Gastrocnemius medialis (tissue), 4 donors: ENCODE results near the gene OAF. TPM values are rescaled to one million over a fixed set of nuclear protein-coding genes. Genes with fewer than 3 reads are reported as not detected.
"Not testable (repeated sequence)": the region's sequence is repeated elsewhere in the genome, so short reads cannot be mapped to it uniquely, and the experiment has no call there.

Experiments
- ATAC-seq, 2 donors: fragments of 150-250 bp; one replicate each; pipeline ENCODE4 v1.9.1; 2016
- DNase-seq, 2 donors: peaks; one replicate each; pipeline ENCODE4 v3.0.0-alpha.2; 2019
- H3K27ac ChIP-seq, 4 donors: fragments of 200-600 bp; sonication (generic); 1 replicate in 1 of 4; 2 replicates in 3 of 4; pipeline ENCODE4 v1.5.1; 2016 to 2018; ENCODE audit warnings: mild to moderate bottlenecking in 2 of 4, moderate library complexity in 1 of 4
- H3K27me3 ChIP-seq, 3 donors: fragments of 200-600 bp; sonication (generic) in 2 of 3; 1 replicate in 1 of 3; 2 replicates in 2 of 3; pipeline versions ENCODE4 v1.5.1 to v1.6.0; 2016 to 2019; ENCODE audit warnings: mild to moderate bottlenecking in 1 of 3, moderate library complexity in 1 of 3
- H3K36me3 ChIP-seq, 2 donors: fragments of 200-600 bp; sonication (generic) in 1 of 2; one replicate each; pipeline ENCODE4 v1.5.1; 2017 to 2018
- H3K4me1 ChIP-seq, 2 donors: fragments of 200-600 bp; sonication (generic) in 1 of 2; one replicate each; pipeline ENCODE4 v1.5.1; 2016 to 2017; ENCODE audit warnings: mild to moderate bottlenecking in 2 of 2
- H3K4me3 ChIP-seq, 4 donors: fragments of 200-600 bp; sonication (generic) in 3 of 4; 1 replicate in 1 of 4; 2 replicates in 3 of 4; pipeline ENCODE4 v1.5.1; 2016 to 2019; ENCODE audit warnings: mild to moderate bottlenecking in 2 of 4
- H3K9me3 ChIP-seq, 3 donors: fragments of 200-600 bp; sonication (generic) in 2 of 3; 1 replicate in 1 of 3; 2 replicates in 2 of 3; pipeline ENCODE4 v1.5.1; 2016 to 2019
- CTCF ChIP-seq, 5 experiments: fragments of 450-650 bp in 3 of 5; fragments of 200-600 bp in 2 of 5; sonication (generic) in 2 of 5; IDR thresholded peaks in 4 of 5; conservative IDR thresholded peaks in 1 of 5; 1 replicate in 4 of 5; 2 replicates in 1 of 5; pipeline ENCODE4 v1.5.1; 2016 to 2019; ENCODE audit warnings: antibody characterized with exemption in 5 of 5, mild to moderate bottlenecking in 3 of 5, moderate library complexity in 3 of 5
- POLR2A ChIP-seq, 2 donors: fragments of 450-650 bp; IDR thresholded peaks; one replicate each; pipeline ENCODE4 v1.6.1; 2017; ENCODE audit warnings: antibody characterized with exemption in 2 of 2, mild to moderate bottlenecking in 2 of 2, moderate library complexity in 2 of 2
- in situ Hi-C, 4 donors: fragments of 200-750 bp; cut with MboI; loops; one replicate each; pipeline versions ENCODE4 v1.15.0 to v1.8.0; 2017; ENCODE audit warnings: low sequenced_read_pairs in 4 of 4
- intact Hi-C: fragments of 100-400 bp; cut with DNase I; formaldehyde crosslinking; loops from one replicate; pipeline ENCODE4 v1.15.1; 2023; ENCODE audit warnings: low total_unique reads
- total RNA-seq, 4 donors: library from RNA; depleted of rRNA; stranded (reverse); fragments of >200 nt; gene quantifications; one replicate each; pipeline versions ENCODE4 v1.1.0 to v1.2.3, GENCODE V29; 2016

The OAF gene
- total RNA-seq, 4 donors from 2014 or later, result 8.7 to 17.5 (median 10.1) TPM

GRCh38 chr11:120244476-120245365 is 33.9 kb downstream of the OAF start:
- no peak for DNase-seq
- Histone ChIP-seq H3K9me3 (no peaks in the 10 kb centered on the region), H3K27ac (no peak overlapping the region), H3K4me1 (peaks cover 0 to 3% of the 10 kb centered on the region in 2 donors), H3K4me3 (no peak overlapping the region), H3K36me3 (no peaks in the 10 kb centered on the region), H3K27me3 (peaks cover 17 to 46% (median 21%) of the 10 kb centered on the region in 3 donors)
- in situ Hi-C loops, result no loop called here
- intact Hi-C loops, result no loop called here
- no peak for ATAC-seq
- TF ChIP-seq POLR2A (IDR thresholded peaks at IDR 0.05) (no peak), CTCF (IDR thresholded peaks at IDR 0.05 in 4 of 5, conservative IDR thresholded peaks at IDR 0.05 in 1 of 5) (no peak)

- H3K9me3 ChIP-seq, result no peaks in the 10 kb centered on the region
- H3K36me3 ChIP-seq, result no peaks in the 10 kb centered on the region
- intact Hi-C loops (no loop called here), in situ Hi-C loops (no loop called here)
- no peak for ATAC-seq
- peaks cover 11 to 39% (median 15%) of the 10 kb centered on the region in 3 donors for H3K27me3 ChIP-seq
- no peaks in the 10 kb centered on the region for H3K4me1 ChIP-seq
- H3K27ac ChIP-seq, result no peak overlapping the region
- DNase-seq, result no peak
- TF ChIP-seq POLR2A (IDR thresholded peaks at IDR 0.05), result no peak
- TF ChIP-seq CTCF (IDR thresholded peaks at IDR 0.05 in 4 of 5, conservative IDR thresholded peaks at IDR 0.05 in 1 of 5), result no peak
- H3K4me3 ChIP-seq, result no peak overlapping the region
Measured at GRCh38 chr11:120245434-120245833, 34.6 kb downstream of the OAF start.

- Histone ChIP-seq H3K27ac (no peak overlapping the region), H3K4me3 (no peak overlapping the region), H3K9me3 (no peaks in the 10 kb centered on the region), H3K4me1 (no peaks in the 10 kb centered on the region), H3K27me3 (peaks cover under 1 to 19% (median 3%) of the 10 kb centered on the region in 3 donors), H3K36me3 (no peaks in the 10 kb centered on the region)
- intact Hi-C loops (no loop called here), in situ Hi-C loops (no loop called here)
- TF ChIP-seq POLR2A (IDR thresholded peaks at IDR 0.05) (no peak), CTCF (IDR thresholded peaks at IDR 0.05 in 4 of 5, conservative IDR thresholded peaks at IDR 0.05 in 1 of 5) (no peak)
- DNase-seq, result no peak
- peak in 1 of 2 donors; percentile 47 for ATAC-seq
Measured at GRCh38 chr11:120248551-120249278, 37.9 kb downstream of the OAF start.

- in situ Hi-C loops (no loop called here), intact Hi-C loops (no loop called here)
- TF ChIP-seq POLR2A (IDR thresholded peaks at IDR 0.05) (no peak), CTCF (IDR thresholded peaks at IDR 0.05 in 4 of 5, conservative IDR thresholded peaks at IDR 0.05 in 1 of 5) (no peak)
- ATAC-seq (no peak), DNase-seq (no peak)
- Histone ChIP-seq H3K4me1 (no peaks in the 10 kb centered on the region), H3K9me3 (no peaks in the 10 kb centered on the region), H3K36me3 (no peaks in the 10 kb centered on the region), H3K4me3 (no peak overlapping the region), H3K27me3 (peaks cover 8 to 21% (median 9%) of the 10 kb centered on the region in 3 donors), H3K27ac (no peak overlapping the region)
Measured at GRCh38 chr11:120249279-120250262, 38.7 kb downstream of the OAF start.

GRCh38 chr11:120253377-120253776 is 42.5 kb downstream of the OAF start:
- intact Hi-C loops, H3K36me3 ChIP-seq, in situ Hi-C loops, H3K27ac ChIP-seq, DNase-seq, H3K4me3 ChIP-seq, H3K9me3 ChIP-seq, H3K4me1 ChIP-seq, ATAC-seq: not testable (repeated sequence)
- H3K27me3 ChIP-seq, result peaks cover 21 to 27% (median 22%) of the 10 kb centered on the region in 3 donors
